ENCODE results near the gene MYL12A. TPM values are rescaled to one million over a fixed set of nuclear protein-coding genes. Genes with fewer than 3 reads are reported as not detected.

MYL12A gene
- total RNA-seq, 1 experiment from 2014 or later = 329 TPM

GRCh38 chr18:3297025-3297984 is 49.7 kb downstream of the MYL12A start:
- Histone ChIP-seq H3K36me3 (ENCODE audit: low read depth, low read length) (no peaks in the 10 kb centered on the region), H3K27ac (ENCODE audit: low read length) (peak overlapping the region; percentile 76), H3K4me1 (ENCODE audit: insufficient read depth, low read length) (peaks cover 6% of the 10 kb centered on the region; the same call in 1 of the 2 replicates), H3K27me3 (ENCODE audit: low read length) (no peaks in the 10 kb centered on the region), H3K79me2 (ENCODE audit: low read length) (peaks cover 9% of the 10 kb centered on the region), H3K4me2 (ENCODE audit: low read length) (peak overlapping the region; percentile 90), H4K20me1 (ENCODE audit: low read length) (no peaks in the 10 kb centered on the region), H2AFZ (ENCODE audit: low read length) (peak overlapping the region; percentile 69), H3K9ac (ENCODE audit: low read length) (peak overlapping the region; percentile 92), H3K9me2 (replicated peaks; ENCODE audit: low read length) (no peaks in the 10 kb centered on the region), H3K4me3 (ENCODE audit: low read length) (peak overlapping the region; percentile 84), H3K9me3 (ENCODE audit: low read length) (no peaks in the 10 kb centered on the region), H3F3A (ENCODE audit: low read length, unreplicated experiment) (no peaks in the 10 kb centered on the region)
- CTCF ChIA-PET = interaction anchor here (0.5 to 1.6 kb wide), 11 partner anchors 8 to 369 kb away, joined by 3 to 6 read pairs (median 5); no protein-coding TSS in a partner anchor
- TSS peak; percentile 90 for BruUV-seq (replicated peaks)
- POLR2A ChIA-PET (ENCODE audit: unreplicated experiment) = interaction anchor here (0.5 to 1.4 kb wide), 9 partner anchors 11 to 308 kb away, joined by 3 to 7 read pairs (median 4); no protein-coding TSS in a partner anchor
- TF ChIP-seq EZH2phosphoT487 (IDR thresholded peaks at IDR 0.05; ENCODE audit: borderline replicate concordance, low read length) (no peak), CTCF (conservative IDR thresholded peaks at IDR 0.05; ENCODE audit: low read depth, low read length) (peak; percentile 94)
- ATAC-seq (peak; percentile 94), DNase-seq (peak; percentile 99)
- intact Hi-C loops (cut with micrococcal nuclease) = loop anchor here (1.0 kb wide), 1 partner anchor 149 kb away; no protein-coding TSS in a partner anchor

GRCh38 chr18:3304832-3305231 is 57.2 kb downstream of the MYL12A start:
- no peak overlapping the region for H3K4me2 ChIP-seq (ENCODE audit: low read length)
- H3K4me3 ChIP-seq (ENCODE audit: low read length) = no peak overlapping the region
- ChIA-PET CTCF (no interaction called here), POLR2A (ENCODE audit: unreplicated experiment) (no interaction called here)
- TF ChIP-seq CTCF (conservative IDR thresholded peaks at IDR 0.05; ENCODE audit: low read depth, low read length) (no peak), EZH2 (IDR thresholded peaks at IDR 0.05; ENCODE audit: low read length, unreplicated experiment) (no peak), EZH2phosphoT487 (IDR thresholded peaks at IDR 0.05; ENCODE audit: borderline replicate concordance, low read length) (no peak)
- H3K4me1 ChIP-seq (ENCODE audit: insufficient read depth, low read length) = peaks cover 16% of the 10 kb centered on the region
- no peak overlapping the region for H3K9ac ChIP-seq (ENCODE audit: low read length)
- no peak overlapping the region for H2AFZ ChIP-seq (ENCODE audit: low read length)
- BruUV-seq (replicated peaks) = no TSS peak
- H3F3A ChIP-seq (ENCODE audit: low read length, unreplicated experiment) = no peaks in the 10 kb centered on the region
- no peaks in the 10 kb centered on the region for H3K36me3 ChIP-seq (ENCODE audit: low read depth, low read length)
- no peaks in the 10 kb centered on the region for H3K9me2 ChIP-seq (replicated peaks; ENCODE audit: low read length)
- H3K79me2 ChIP-seq (ENCODE audit: low read length) = no peaks in the 10 kb centered on the region
- H3K27me3 ChIP-seq (ENCODE audit: low read length) = no peaks in the 10 kb centered on the region
- intact Hi-C loops (cut with micrococcal nuclease) = no loop called here
- H3K27ac ChIP-seq (ENCODE audit: low read length) = peak overlapping the region; percentile 26
- H3K9me3 ChIP-seq (ENCODE audit: low read length) = no peaks in the 10 kb centered on the region
- no peaks in the 10 kb centered on the region for H4K20me1 ChIP-seq (ENCODE audit: low read length)
- ATAC-seq (no peak), DNase-seq (no peak)
